PC-3 (cell line): ENCODE data around the gene NFATC1.

Experiments used
- CTCF ChIP-seq: fragments of 300-600 bp; sonication (generic); conservative IDR thresholded peaks from 2 replicates; pipeline ENCODE4 v1.5.1; 2017; ENCODE audit warnings: antibody characterized with exemption, low read depth, mild to moderate bottlenecking, low read length
- EZH2phosphoT487 ChIP-seq: fragments of 300-600 bp; sonication (generic); IDR thresholded peaks from 2 replicates; pipeline ENCODE4 v1.6.1; 2018; ENCODE audit warnings: mild to moderate bottlenecking, antibody characterized with exemption, low read length, borderline replicate concordance

GRCh38 chr18:79439628-79440023 lies 43.9 kb downstream of the NFATC1 start:
- no peak for TF ChIP-seq CTCF
- TF ChIP-seq EZH2phosphoT487: no peak
